ENCODE measurements around the gene MTX1.
"Not testable (repeated sequence)": the region's sequence is repeated elsewhere in the genome, so short reads cannot be mapped to it uniquely, and the experiment has no call there.

The MTX1 gene

GRCh38 chr1:155189926-155190325 is 18.6 kb upstream of the MTX1 start:
- DNase-seq = not testable (repeated sequence)

- no peak for DNase-seq
These were observed 16.6 kb upstream of the MTX1 start for GRCh38 chr1:155191904-155192303.

GRCh38 chr1:155192346-155193274 is 15.9 kb upstream of the MTX1 start:
- DNase-seq = peak; percentile 92

GRCh38 chr1:155193275-155193990 is 15.1 kb upstream of the MTX1 start:
- DNase-seq = peak; percentile 94

- not testable (repeated sequence) for DNase-seq
These were observed 14.6 kb upstream of the MTX1 start for GRCh38 chr1:155193991-155194240.

GRCh38 chr1:155195201-155196102 is 13.0 kb upstream of the MTX1 start:
- no peak for DNase-seq

- DNase-seq = no peak
These were observed 12.2 kb upstream of the MTX1 start for GRCh38 chr1:155196103-155196892.

GRCh38 chr1:155196893-155197638 is 11.4 kb upstream of the MTX1 start:
- no peak for DNase-seq

- DNase-seq = no peak
These were observed 10.5 kb upstream of the MTX1 start for GRCh38 chr1:155197901-155198546.

GRCh38 chr1:155198547-155198906 is 10.0 kb upstream of the MTX1 start:
- DNase-seq = no peak

GRCh38 chr1:155199792-155200191 is 8.7 kb upstream of the MTX1 start:
- no peak for DNase-seq

GRCh38 chr1:155200920-155201319 is 7.6 kb upstream of the MTX1 start:
- no peak for DNase-seq

GRCh38 chr1:155202198-155202597 is 6.3 kb upstream of the MTX1 start:
- DNase-seq = no peak

GRCh38 chr1:155202731-155203515 is 5.6 kb upstream of the MTX1 start:
- DNase-seq = no peak

- no peak for DNase-seq
These were observed 3.5 kb upstream of the MTX1 start for GRCh38 chr1:155205035-155205434.

GRCh38 chr1:155205969-155206593 is 2.4 kb upstream of the MTX1 start:
- DNase-seq = no peak

GRCh38 chr1:155206891-155207805 is 1.3 kb upstream of the MTX1 start:
- peak; percentile 95 for DNase-seq

GRCh38 chr1:155207806-155208540 is 522 bp upstream of the MTX1 start, which contains the start of gene THBS3:
Gene THBS3, minus strand, starts transcription at chr1:155207897. Its CDS starts 21 bp downstream, at chr1:155207876.
- no peak for DNase-seq
